Activated CD4-positive, alpha-beta memory T cell treated with anti-CD3 and anti-CD28 coated beads for 36 hours (primary cell): Measurements from ENCODE around the gene RECQL5. TPM values are rescaled to one million over a fixed set of nuclear protein-coding genes. Genes with fewer than 3 reads are reported as not detected.

Experiments used
- CTCF ChIA-PET: fragments of 350-600 bp; sonication (Branson Sonifier 250); formaldehyde crosslinking; loops from one replicate; lab custom pipeline; 2021; ENCODE audit warnings: antibody characterized with exemption, inconsistent platforms; lab: Charles Lee
- POLR2A ChIA-PET: fragments of 350-600 bp; sonication (Branson Sonifier 250); formaldehyde crosslinking; loops from one replicate; lab custom pipeline; 2021; ENCODE audit warnings: antibody characterized with exemption; lab: Charles Lee
- DNase-seq: peaks from one replicate; pipeline ENCODE4 v3.0.0-alpha.2; 2020
- H3K27ac Mint-ChIP-seq: one replicate; pipeline ENCODE4 v1.8.0; 2021; ENCODE audit warnings: mixed read lengths
- H3K27me3 Mint-ChIP-seq: one replicate; pipeline ENCODE4 v1.8.0; 2021; ENCODE audit warnings: mixed read lengths
- H3K36me3 Mint-ChIP-seq: one replicate; pipeline ENCODE4 v1.8.0; 2021; ENCODE audit warnings: mixed read lengths
- H3K4me1 Mint-ChIP-seq: one replicate; pipeline ENCODE4 v1.8.0; 2021; ENCODE audit warnings: low read depth, mixed read lengths
- H3K4me3 Mint-ChIP-seq: one replicate; pipeline ENCODE4 v1.8.0; 2021; ENCODE audit warnings: mild to moderate bottlenecking, mixed read lengths
- H3K9me3 Mint-ChIP-seq: one replicate; pipeline ENCODE4 v1.8.0; 2021; ENCODE audit warnings: mixed read lengths
- intact Hi-C: fragments of 100-400 bp; cut with micrococcal nuclease; formaldehyde crosslinking; loops from one replicate; pipeline ENCODE4 v1.15.1; 2023
- total RNA-seq, 2 experiments: library from RNA; stranded (reverse); gene quantifications; one replicate each; pipeline ENCODE4 v1.2.3, GENCODE V29; 2021

The RECQL5 gene
- total RNA-seq, 2 experiments from 2014 or later, result 27.7 to 31.3 TPM

DNA sequence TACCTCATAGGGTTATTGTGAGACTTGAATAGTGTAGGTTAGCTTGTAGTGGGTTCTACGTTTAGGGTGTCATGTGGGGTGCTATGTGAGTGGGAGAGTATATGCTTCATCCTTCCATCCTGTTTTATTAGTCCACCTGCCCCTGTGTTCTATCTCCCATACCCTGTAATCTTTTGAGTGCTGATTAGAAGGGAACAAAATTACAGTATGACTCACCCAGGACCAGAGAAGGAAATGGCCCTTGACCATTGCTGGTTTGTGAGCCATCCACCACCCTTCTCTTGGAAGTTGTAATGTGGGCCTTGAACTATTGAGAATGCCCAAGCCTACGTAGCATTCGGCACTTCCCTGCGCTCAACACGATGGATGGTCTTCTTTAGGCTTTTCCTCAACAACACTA, 17.3 kb upstream of the RECQL5 start:
- POLR2A ChIA-PET, result no interaction called here
- CTCF ChIA-PET, result interaction anchor here (1.4 to 2.9 kb wide), 4 partner anchors 13 to 69 kb away, joined by 4 to 16 read pairs (median 6); no protein-coding TSS in a partner anchor
- H3K4me3 Mint-ChIP-seq, result no peak overlapping the region
- no peaks in the 10 kb centered on the region for H3K9me3 Mint-ChIP-seq
- H3K36me3 Mint-ChIP-seq, result peaks cover 3% of the 10 kb centered on the region
- no peak overlapping the region for H3K27ac Mint-ChIP-seq
- intact Hi-C loops, result no loop called here
- H3K27me3 Mint-ChIP-seq, result no peaks in the 10 kb centered on the region
- DNase-seq, result no peak
- peaks cover 48% of the 10 kb centered on the region for H3K4me1 Mint-ChIP-seq

GRCh38 chr17:75683583-75683982, 16.6 kb upstream of the RECQL5 start:
- Mint-ChIP-seq H3K9me3 (no peaks in the 10 kb centered on the region), H3K4me3 (no peak overlapping the region), H3K27me3 (no peaks in the 10 kb centered on the region), H3K4me1 (peaks cover 41% of the 10 kb centered on the region), H3K27ac (peak overlapping the region; percentile 33), H3K36me3 (peaks cover 3% of the 10 kb centered on the region)
- intact Hi-C loops, result no loop called here
- DNase-seq, result no peak
- CTCF ChIA-PET, result interaction anchor here (1.4 to 2.9 kb wide), 4 partner anchors 12 to 70 kb away, joined by 4 to 16 read pairs (median 6); no protein-coding TSS in a partner anchor
- POLR2A ChIA-PET, result no interaction called here

GRCh38 chr17:75681289-75681688, 14.3 kb upstream of the RECQL5 start:
- Mint-ChIP-seq H3K4me3 (no peak overlapping the region), H3K27me3 (no peaks in the 10 kb centered on the region), H3K36me3 (peaks cover 3% of the 10 kb centered on the region), H3K27ac (no peak overlapping the region), H3K9me3 (no peaks in the 10 kb centered on the region), H3K4me1 (peaks cover 30% of the 10 kb centered on the region)
- CTCF ChIA-PET, result interaction anchor here (0.7 to 11.4 kb wide), 4 partner anchors 32 to 72 kb away, joined by 3 to 151 read pairs (median 8); partner anchors contain the start of gene SMIM5
- no peak for DNase-seq
- intact Hi-C loops, result no loop called here
- POLR2A ChIA-PET, result no interaction called here

GRCh38 chr17:75680431-75680830, 13.5 kb upstream of the RECQL5 start:
- intact Hi-C loops, result no loop called here
- Mint-ChIP-seq H3K27ac (no peak overlapping the region), H3K4me1 (peaks cover 24% of the 10 kb centered on the region), H3K27me3 (no peaks in the 10 kb centered on the region), H3K9me3 (no peaks in the 10 kb centered on the region), H3K4me3 (no peak overlapping the region), H3K36me3 (peaks cover 5% of the 10 kb centered on the region)
- DNase-seq, result no peak
- POLR2A ChIA-PET, result no interaction called here
- CTCF ChIA-PET, result interaction anchor here (3.1 to 11.4 kb wide), 2 partner anchors 47 to 67 kb away, joined by 11 to 151 read pairs; partner anchors contain the start of gene SMIM5

DNA sequence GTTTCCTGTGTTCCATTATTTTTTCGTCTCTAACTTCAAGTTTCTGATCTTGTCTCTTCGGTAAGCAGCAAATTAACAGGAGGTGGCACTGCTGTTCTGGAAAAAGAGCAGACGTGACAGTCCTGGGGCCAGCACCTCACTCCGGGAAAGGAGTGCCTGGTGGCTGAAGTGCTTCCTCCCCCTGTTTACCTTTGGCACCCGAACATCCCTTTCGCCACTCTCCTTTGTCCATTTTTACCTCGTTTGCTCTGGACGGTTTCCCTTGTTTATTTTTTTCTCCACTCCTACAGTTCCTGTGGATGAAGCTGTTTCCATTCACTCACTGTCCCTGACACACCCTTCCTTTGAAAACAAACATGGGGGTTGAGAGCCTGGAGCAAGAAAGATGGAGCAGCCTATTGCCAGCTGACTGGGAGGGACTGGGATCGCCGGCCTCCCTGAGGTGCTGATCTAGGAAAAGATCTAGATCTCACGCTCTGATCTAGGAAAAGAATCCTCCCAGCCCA, 12.8 kb upstream of the RECQL5 start:
- DNase-seq, result no peak
- intact Hi-C loops, result no loop called here
- no peak overlapping the region for H3K4me3 Mint-ChIP-seq
- H3K27me3 Mint-ChIP-seq, result no peaks in the 10 kb centered on the region
- no peak overlapping the region for H3K27ac Mint-ChIP-seq
- H3K9me3 Mint-ChIP-seq, result no peaks in the 10 kb centered on the region
- ChIA-PET POLR2A (no interaction called here), CTCF (interaction anchor here (3.1 to 11.4 kb wide), 2 partner anchors 46 to 68 kb away, joined by 11 to 151 read pairs; partner anchors contain the start of gene SMIM5)
- peaks cover 20% of the 10 kb centered on the region for H3K4me1 Mint-ChIP-seq
- peaks cover 5% of the 10 kb centered on the region for H3K36me3 Mint-ChIP-seq

- Mint-ChIP-seq H3K4me1 (peaks cover 9% of the 10 kb centered on the region), H3K4me3 (no peak overlapping the region), H3K36me3 (peaks cover 9% of the 10 kb centered on the region), H3K27ac (no peak overlapping the region), H3K27me3 (no peaks in the 10 kb centered on the region), H3K9me3 (no peaks in the 10 kb centered on the region)
- DNase-seq, result no peak
- intact Hi-C loops, result no loop called here
- ChIA-PET POLR2A (no interaction called here), CTCF (interaction anchor here (0.8 to 11.4 kb wide), 4 partner anchors 24 to 77 kb away, joined by 3 to 151 read pairs (median 14); no protein-coding TSS in a partner anchor)
Observed at GRCh38 chr17:75676461-75676860, 9.5 kb upstream of the RECQL5 start.

- H3K27me3 Mint-ChIP-seq, result no peaks in the 10 kb centered on the region
- peaks cover 22% of the 10 kb centered on the region for H3K36me3 Mint-ChIP-seq
Observed at GRCh38 chr17:75673487-75673886, 6.5 kb upstream of the RECQL5 start.

GRCh38 chr17:75672011-75672410, 5.1 kb upstream of the RECQL5 start:
- intact Hi-C loops, result no loop called here
- no peak overlapping the region for H3K27ac Mint-ChIP-seq
- CTCF ChIA-PET, result interaction anchor here (1.2 to 11.4 kb wide), 4 partner anchors 12 to 76 kb away, joined by 3 to 151 read pairs (median 10); partner anchors contain the start of gene SMIM5
- H3K36me3 Mint-ChIP-seq, result peaks cover 25% of the 10 kb centered on the region
- no peaks in the 10 kb centered on the region for H3K27me3 Mint-ChIP-seq
- no peaks in the 10 kb centered on the region for H3K9me3 Mint-ChIP-seq
- no peak overlapping the region for H3K4me3 Mint-ChIP-seq
- DNase-seq, result no peak
- H3K4me1 Mint-ChIP-seq, result peaks cover 23% of the 10 kb centered on the region
- POLR2A ChIA-PET, result no interaction called here

More at GRCh38 chr17:75673487-75673886, 6.5 kb upstream of the RECQL5 start:
- H3K4me1 Mint-ChIP-seq, result peaks cover 26% of the 10 kb centered on the region
- H3K4me3 Mint-ChIP-seq, result no peak overlapping the region
- H3K27ac Mint-ChIP-seq, result no peak overlapping the region
- no peaks in the 10 kb centered on the region for H3K9me3 Mint-ChIP-seq
- intact Hi-C loops, result no loop called here
- no peak for DNase-seq
- CTCF ChIA-PET, result interaction anchor here (1.0 to 11.4 kb wide), 8 partner anchors 16 to 110 kb away, joined by 3 to 151 read pairs (median 4); partner anchors contain the start of gene ITGB4
- POLR2A ChIA-PET, result no interaction called here

DNA sequence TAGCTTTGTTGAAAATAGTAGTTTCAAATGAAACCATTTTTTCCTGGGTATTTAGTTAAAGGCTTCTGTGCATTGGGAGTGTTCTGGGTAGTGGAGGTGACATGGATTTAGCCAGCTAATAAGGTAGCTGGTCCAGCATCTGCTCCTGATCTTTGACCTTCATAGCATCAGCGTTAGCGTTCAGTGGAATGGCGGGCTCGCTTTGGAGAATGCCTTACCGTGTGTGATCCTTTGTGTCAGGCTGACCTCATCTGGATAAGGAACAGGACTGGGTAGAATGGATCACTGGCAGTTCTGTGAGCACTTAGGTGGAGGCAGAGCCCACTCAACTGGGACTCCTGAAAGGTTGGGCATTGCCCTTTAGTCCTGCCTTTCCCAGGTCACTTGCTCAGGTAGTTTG, 3.9 kb upstream of the RECQL5 start:
- no peak overlapping the region for H3K27ac Mint-ChIP-seq
- H3K27me3 Mint-ChIP-seq, result no peaks in the 10 kb centered on the region
- no peak overlapping the region for H3K4me3 Mint-ChIP-seq
- POLR2A ChIA-PET, result no interaction called here
- no peaks in the 10 kb centered on the region for H3K9me3 Mint-ChIP-seq
- intact Hi-C loops, result no loop called here
- CTCF ChIA-PET, result interaction anchor here (0.5 to 11.4 kb wide), 8 partner anchors 13 to 367 kb away, joined by 3 to 151 read pairs (median 5); partner anchors contain the start of gene SMIM5
- DNase-seq, result no peak
- H3K4me1 Mint-ChIP-seq, result peaks cover 26% of the 10 kb centered on the region
- H3K36me3 Mint-ChIP-seq, result peaks cover 21% of the 10 kb centered on the region

- intact Hi-C loops, result no loop called here
- DNase-seq, result no peak
- H3K36me3 Mint-ChIP-seq, result peaks cover 24% of the 10 kb centered on the region
- no peaks in the 10 kb centered on the region for H3K27me3 Mint-ChIP-seq
- ChIA-PET CTCF (interaction anchor here (1.6 to 4.2 kb wide), 3 partner anchors 36 to 85 kb away, joined by 8 to 38 read pairs (median 22); partner anchors contain the start of gene SMIM5), POLR2A (interaction anchor here (2.1 kb wide), 1 partner anchor 97 kb away, joined by 5 read pairs; no protein-coding TSS in a partner anchor)
- no peaks in the 10 kb centered on the region for H3K9me3 Mint-ChIP-seq
- peaks cover 25% of the 10 kb centered on the region for H3K4me1 Mint-ChIP-seq
- H3K27ac Mint-ChIP-seq, result no peak overlapping the region
- no peak overlapping the region for H3K4me3 Mint-ChIP-seq
Observed at GRCh38 chr17:75668489-75668888, 1.5 kb upstream of the RECQL5 start.

DNA sequence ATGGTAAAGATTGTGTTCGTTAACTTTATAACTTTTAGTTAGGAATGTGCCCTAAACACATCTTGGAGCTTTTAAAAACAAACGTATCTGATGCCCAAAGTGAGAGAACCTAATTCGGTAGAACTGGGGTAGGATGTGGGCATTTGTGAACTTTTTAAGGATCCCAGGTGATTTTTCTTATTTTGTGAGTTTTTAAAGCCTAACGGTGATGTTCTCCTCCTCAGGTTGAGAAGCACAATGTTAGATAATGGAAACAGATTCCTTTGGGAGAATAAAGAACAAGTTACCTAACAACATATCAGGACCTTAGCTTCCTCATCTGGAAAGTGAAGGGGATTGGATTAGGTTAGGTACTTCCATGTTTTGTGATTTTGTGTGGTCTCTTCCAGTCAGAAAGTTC, 871 bp upstream of the RECQL5 start:
- ChIA-PET CTCF (interaction anchor here (1.6 to 4.2 kb wide), 3 partner anchors 35 to 85 kb away, joined by 8 to 38 read pairs (median 22); partner anchors contain the start of gene SMIM5), POLR2A (interaction anchor here (1.8 to 2.1 kb wide), 2 partner anchors 81 to 98 kb away, joined by 4 to 5 read pairs; no protein-coding TSS in a partner anchor)
- peaks cover 25% of the 10 kb centered on the region for H3K4me1 Mint-ChIP-seq
- intact Hi-C loops, result loop anchor here (1.0 kb wide), 1 partner anchor 111 kb away; a partner anchor contains a TSS
- H3K4me3 Mint-ChIP-seq, result no peak overlapping the region
- H3K9me3 Mint-ChIP-seq, result no peaks in the 10 kb centered on the region
- no peak for DNase-seq
- no peak overlapping the region for H3K27ac Mint-ChIP-seq
- no peaks in the 10 kb centered on the region for H3K27me3 Mint-ChIP-seq
- H3K36me3 Mint-ChIP-seq, result peaks cover 24% of the 10 kb centered on the region

DNA sequence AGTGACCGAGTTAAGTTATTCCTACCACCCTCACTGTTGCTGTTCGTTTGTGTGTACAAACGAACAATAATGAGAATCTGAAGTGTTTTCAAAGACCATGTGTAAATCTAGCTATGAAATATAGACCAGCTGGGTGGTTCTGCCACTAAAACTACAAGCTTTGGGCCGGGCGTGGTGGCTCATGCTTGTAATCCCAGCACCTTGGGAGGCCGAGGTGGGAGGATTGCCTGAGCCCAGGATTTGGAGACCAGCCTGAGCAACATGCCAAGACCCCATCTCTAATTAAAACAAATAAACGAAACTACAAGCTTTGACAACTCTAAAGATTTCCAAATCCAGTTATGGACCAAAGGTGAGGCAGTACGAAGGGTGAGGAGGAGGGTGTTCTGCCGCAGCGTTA, 973 bp downstream of the RECQL5 start:
- H3K4me1 Mint-ChIP-seq, result peaks cover 20% of the 10 kb centered on the region
- intact Hi-C loops, result no loop called here
- POLR2A ChIA-PET, result interaction anchor here (1.0 to 1.2 kb wide), 5 partner anchors 9 to 368 kb away, joined by 3 to 5 read pairs (median 4); partner anchors contain the start of gene GALK1
- peak overlapping the region; percentile 47 for H3K4me3 Mint-ChIP-seq
- peaks cover 28% of the 10 kb centered on the region for H3K36me3 Mint-ChIP-seq
- no peaks in the 10 kb centered on the region for H3K27me3 Mint-ChIP-seq
- H3K9me3 Mint-ChIP-seq, result no peaks in the 10 kb centered on the region
- H3K27ac Mint-ChIP-seq, result no peak overlapping the region
- no peak for DNase-seq
- CTCF ChIA-PET, result interaction anchor here (1.4 to 4.2 kb wide), 4 partner anchors 9 to 87 kb away, joined by 5 to 38 read pairs (median 14); partner anchors contain the start of gene SMIM5
